COLO668 (cell line): Measurements from ENCODE around the gene CEMP1.
"Not testable (repeated sequence)": the region's sequence is repeated elsewhere in the genome, so short reads cannot be mapped to it uniquely, and the experiment has no call there.

Source experiments
- DNase-seq: peaks from one replicate; lab custom pipeline; 2025; ENCODE audit not compliant: unreplicated experiment; lab: John Stamatoyannopoulos, UW

The CEMP1 gene, protein sequence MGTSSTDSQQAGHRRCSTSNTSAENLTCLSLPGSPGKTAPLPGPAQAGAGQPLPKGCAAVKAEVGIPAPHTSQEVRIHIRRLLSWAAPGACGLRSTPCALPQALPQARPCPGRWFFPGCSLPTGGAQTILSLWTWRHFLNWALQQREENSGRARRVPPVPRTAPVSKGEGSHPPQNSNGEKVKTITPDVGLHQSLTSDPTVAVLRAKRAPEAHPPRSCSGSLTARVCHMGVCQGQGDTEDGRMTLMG

DNA sequence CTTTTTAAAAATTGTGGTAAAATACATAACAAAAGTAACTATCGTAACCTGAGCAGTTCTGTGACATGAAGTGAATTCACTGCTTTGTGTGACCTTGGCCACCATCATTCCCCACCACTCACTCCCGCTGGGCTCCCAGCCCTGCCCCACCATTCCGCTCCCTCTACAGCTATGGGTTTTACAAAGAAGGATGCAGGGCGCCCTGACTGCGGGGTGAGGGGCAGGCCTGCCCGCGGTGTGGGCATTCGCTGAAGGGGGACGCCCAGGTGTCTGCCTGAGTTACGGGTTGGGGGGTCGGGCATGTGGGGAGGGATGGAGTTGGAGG lies at the start of gene CEMP1:
CEMP1 (minus strand) TSS at position 38 of the 325 bp plus-strand sequence. CDS start 335 bp downstream, outside the sequence.
- no peak for DNase-seq

DNA sequence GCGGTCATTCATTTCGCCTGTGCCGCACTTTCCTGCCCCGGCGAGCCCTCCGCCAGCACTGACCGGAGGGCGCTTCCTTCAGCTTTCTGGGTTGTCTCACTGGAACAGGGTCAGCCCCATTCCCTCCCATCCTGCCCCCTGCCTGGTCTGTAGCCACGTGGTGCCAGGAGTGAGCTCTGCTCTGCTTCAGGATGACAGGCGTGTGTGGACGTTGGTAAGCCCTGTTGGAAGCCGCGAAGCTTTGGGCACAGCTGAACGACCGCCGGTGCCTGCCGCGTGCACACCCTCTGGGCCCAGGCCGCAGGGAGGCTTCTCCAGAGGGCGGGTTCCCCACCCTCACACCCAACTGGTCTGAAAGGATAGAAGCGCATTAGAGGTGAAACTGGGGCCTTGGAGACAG lies 49.6 kb upstream of the CEMP1 start:
- not testable (repeated sequence) for DNase-seq

GRCh38 chr16:2580143-2580542 lies 48.9 kb upstream of the CEMP1 start:
- DNase-seq, result not testable (repeated sequence)

DNA sequence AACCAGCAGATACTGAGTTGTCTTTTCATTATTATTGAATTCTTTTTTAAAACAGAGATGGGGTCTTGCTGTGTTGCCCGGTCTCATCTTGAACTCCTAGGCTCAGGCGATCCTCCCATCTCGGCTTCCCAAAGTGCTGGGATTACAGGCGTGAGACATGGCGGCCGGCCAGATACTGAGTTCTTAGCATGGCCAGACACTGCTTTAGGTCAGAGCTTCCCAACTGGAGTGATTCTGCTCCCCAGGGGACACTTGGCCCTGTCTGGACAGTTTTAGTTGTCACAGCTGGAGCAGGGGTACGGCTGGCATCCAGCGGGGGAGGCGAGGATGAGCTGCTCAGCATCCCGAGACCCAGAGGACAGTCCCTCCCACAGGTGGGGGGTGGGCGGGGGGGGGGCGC lies 47.7 kb upstream of the CEMP1 start:
- DNase-seq, result not testable (repeated sequence)

GRCh38 chr16:2577044-2577443 lies 45.8 kb upstream of the CEMP1 start:
- DNase-seq, result not testable (repeated sequence)

DNA sequence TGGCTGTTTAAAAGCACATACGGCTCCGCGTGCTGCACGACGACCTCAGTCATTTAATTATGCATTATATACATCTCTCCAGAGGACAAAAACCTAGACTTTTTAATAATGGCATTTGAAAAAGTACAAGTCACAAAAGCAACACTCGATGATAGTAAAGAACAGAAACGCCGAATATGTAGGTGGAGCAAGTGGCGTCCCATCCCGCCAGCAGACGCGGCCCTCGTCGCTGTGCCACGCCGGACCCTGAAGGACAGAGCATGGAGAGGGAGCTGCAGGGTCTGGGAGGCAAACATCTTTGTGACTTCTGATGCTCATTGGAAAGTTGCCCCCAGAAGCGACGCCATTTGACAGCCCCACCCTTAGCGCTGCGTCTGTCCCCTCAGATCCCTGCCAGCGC lies 44.6 kb upstream of the CEMP1 start:
- DNase-seq, result not testable (repeated sequence)

DNA sequence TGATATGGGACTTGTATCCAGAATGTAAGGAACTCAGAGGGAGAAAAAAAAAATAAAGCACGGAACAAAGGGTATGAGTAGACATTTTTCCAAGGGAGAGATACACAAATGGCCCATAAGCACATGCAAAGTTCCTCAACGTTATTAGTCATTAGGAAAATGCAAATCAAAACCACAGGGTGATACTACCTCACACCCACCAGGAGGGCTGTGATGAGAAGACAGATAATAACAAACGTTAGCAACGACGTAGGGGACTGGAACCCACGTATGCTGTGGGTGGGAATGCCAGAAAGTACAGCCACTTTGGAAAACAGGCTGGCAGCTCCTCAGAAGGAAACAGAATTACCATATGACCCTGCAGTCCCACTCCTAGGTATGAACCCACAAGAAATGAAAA lies 41.5 kb upstream of the CEMP1 start:
- DNase-seq, result not testable (repeated sequence)

- not testable (repeated sequence) for DNase-seq
Observed at GRCh38 chr16:2568573-2568972, 37.4 kb upstream of the CEMP1 start.

- DNase-seq, result not testable (repeated sequence)
Observed at GRCh38 chr16:2567506-2567905, 36.3 kb upstream of the CEMP1 start.

GRCh38 chr16:2560798-2561133 lies 29.6 kb upstream of the CEMP1 start:
- not testable (repeated sequence) for DNase-seq

- DNase-seq, result not testable (repeated sequence)
Observed at GRCh38 chr16:2560131-2560797, 29.1 kb upstream of the CEMP1 start.

DNA sequence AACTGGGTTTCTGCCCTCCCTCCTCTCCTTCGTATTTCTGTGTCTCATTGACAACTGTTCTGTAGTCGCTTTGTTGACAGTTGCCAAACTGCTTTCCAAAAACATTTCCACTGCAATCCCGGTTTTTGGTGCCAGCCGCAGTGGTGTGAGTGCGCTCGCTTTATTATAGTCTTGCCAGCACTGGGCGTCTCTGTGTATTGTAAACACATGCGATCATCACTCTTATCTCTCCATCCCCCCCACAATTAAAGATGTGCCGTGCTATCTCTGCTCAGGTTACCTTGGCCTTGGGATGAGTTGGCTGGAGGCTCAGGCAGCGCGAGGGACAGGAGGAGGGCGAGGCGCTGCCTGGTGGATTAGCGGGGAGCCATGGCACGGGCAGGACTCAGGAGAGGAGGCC lies 25.9 kb upstream of the CEMP1 start:
- not testable (repeated sequence) for DNase-seq

DNA sequence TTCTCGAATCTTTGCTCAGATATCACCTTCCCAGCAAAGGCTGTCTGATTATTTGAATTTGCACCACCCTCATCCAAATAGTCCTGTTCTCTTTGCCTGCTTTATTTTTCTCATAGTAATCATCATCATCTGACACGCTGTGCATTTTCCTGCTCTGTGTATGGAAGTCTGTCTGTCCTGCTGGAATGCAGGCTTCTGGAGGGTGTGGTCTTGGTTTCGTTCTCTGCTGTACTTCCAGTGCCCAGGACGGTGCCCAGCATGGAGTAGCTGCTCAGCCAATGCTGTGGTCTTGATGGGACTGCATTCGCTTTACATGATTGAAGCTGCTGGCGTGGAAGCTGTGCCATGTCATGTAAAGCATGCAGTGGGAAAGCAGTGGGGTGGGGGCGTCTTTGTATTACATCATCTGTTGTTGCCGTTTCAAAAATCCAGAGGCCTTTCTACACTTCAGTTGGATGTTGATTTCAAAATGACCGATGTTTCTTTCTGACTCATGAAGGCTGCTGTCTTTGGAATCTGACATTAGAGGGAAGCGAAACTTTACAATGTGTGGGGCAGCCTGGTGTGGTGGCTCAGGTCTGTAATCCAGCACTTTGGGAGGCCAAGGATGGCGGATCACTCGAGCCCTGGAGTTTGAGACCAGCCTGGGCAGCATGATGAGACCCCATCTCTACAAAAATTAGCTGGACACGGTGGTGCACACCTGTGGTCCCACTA lies 23.7 kb upstream of the CEMP1 start:
- DNase-seq, result not testable (repeated sequence)

DNA sequence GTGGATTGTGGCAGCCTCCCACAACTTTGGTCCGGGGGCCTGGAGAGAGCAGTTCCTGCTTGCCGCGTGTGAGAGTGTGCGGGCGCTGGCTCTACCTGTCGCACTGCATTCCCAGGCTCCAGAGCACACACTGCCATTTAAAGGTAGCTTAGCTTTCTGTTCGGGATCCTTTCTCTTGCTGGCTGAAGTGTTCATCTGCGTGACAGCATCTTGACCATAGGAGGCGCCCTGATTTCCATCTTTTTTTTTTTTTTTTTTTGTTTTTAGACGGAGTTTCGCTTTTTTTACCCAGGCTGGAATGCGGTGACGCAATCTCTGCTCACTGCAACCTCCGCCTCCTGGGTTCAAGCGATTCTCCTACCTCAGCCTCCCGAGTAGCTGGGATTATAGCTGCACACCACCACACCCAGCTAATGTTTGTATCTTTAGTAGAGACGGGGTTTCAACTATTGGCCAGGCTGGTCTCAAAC lies 20.2 kb upstream of the CEMP1 start:
- not testable (repeated sequence) for DNase-seq

GRCh38 chr16:2550283-2550878 lies 19.2 kb upstream of the CEMP1 start:
- DNase-seq, result not testable (repeated sequence)

DNA sequence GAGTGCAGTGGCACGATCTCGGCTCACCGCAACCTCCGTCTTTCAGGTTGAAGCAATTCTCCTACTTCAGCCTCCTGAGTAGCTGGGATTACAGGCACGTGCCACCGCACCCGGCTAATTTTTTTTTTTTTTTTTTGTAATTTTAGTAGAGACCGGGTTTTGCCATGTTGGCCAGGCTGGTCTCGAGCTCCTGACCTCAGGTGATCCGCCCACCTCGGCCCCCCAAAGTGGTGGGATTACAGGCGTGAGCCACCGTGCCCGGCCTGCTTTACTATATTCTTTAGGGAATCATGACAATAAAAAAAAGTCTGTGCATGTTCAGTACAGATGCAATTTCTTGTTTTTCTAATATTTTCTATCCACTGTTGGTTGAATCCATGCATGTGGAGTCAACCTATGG lies 12.6 kb upstream of the CEMP1 start:
- DNase-seq, result not testable (repeated sequence)

- DNase-seq, result peak; percentile 75
Observed at GRCh38 chr16:2541409-2541808, 10.2 kb upstream of the CEMP1 start.

DNA sequence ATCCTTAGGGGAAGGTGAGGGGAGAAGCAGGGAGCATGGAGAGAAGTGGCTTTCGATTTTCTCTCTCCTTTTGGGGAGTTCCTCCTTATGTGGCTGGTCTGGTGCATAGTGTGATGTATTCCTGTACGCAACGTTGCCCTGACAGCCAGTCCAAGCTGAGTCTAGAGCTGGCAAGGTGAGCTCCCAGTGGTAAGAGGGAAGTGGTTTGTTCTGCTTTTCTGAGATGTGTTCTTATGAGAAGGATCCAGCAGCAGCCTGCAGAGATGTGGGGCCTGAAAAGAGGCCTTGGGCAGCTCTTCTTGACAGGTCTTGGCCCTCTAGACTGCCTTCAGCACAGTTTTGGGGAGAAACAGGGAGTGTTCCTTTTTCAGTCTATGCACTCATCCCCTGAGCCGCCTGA lies 9.7 kb upstream of the CEMP1 start:
- DNase-seq, result not testable (repeated sequence)

- peak; percentile 13 for DNase-seq
Observed at GRCh38 chr16:2539845-2540458, 8.7 kb upstream of the CEMP1 start.

GRCh38 chr16:2539192-2539844 lies 8.1 kb upstream of the CEMP1 start:
- DNase-seq, result not testable (repeated sequence)
